PC-3 (cell line): Measurements from ENCODE around the gene ADSS1. TPM values are rescaled to one million over a fixed set of nuclear protein-coding genes. Genes with fewer than 3 reads are reported as not detected.

Experiments used
- ATAC-seq: fragments of 200-7000 bp; cut with Tn5 transposase; 2 replicates; pipeline ENCODE4 v1.9.1; 2020; ENCODE audit warnings: mild to moderate bottlenecking, moderate library complexity
- BruUV-seq: library from RNA; stranded (reverse); fragments of 400-500 nt; replicated peaks from 2 replicates; lab custom pipeline; 2021; lab: Mats Ljungman, UMichigan
- CTCF ChIA-PET: fragments of 300-600 bp; sonication (Branson Sonifier 250); formaldehyde crosslinking; loops from one replicate; lab custom pipeline; 2022; ENCODE audit warnings: antibody characterized with exemption; lab: Charles Lee
- POLR2A ChIA-PET: fragments of 300-600 bp; sonication (Branson Sonifier 250); formaldehyde crosslinking; loops from one replicate; lab custom pipeline; 2022; ENCODE audit warnings: antibody characterized with exemption; ENCODE audit not compliant: unreplicated experiment; lab: Charles Lee
- DNase-seq: peaks from one replicate; pipeline ENCODE4 v3.0.0-alpha.2; 2015
- H2AFZ ChIP-seq: fragments of 300-600 bp; sonication (generic); 2 replicates; pipeline ENCODE4 v1.6.0; 2016; ENCODE audit warnings: antibody characterized with exemption, low read length
- H3F3A ChIP-seq: fragments of 300-600 bp; sonication (generic); one replicate; pipeline ENCODE4 v1.6.0; 2017; ENCODE audit warnings: antibody characterized with exemption, low read length, control low read depth, mild to moderate bottlenecking; ENCODE audit not compliant: unreplicated experiment
- H3K27ac ChIP-seq: fragments of 300-600 bp; sonication (generic); 2 replicates; pipeline ENCODE4 v1.5.1; 2016; ENCODE audit warnings: mild to moderate bottlenecking, low read length
- H3K27me3 ChIP-seq: fragments of 300-600 bp; sonication (generic); 2 replicates; pipeline ENCODE4 v1.6.1; 2016; ENCODE audit warnings: low read length, mixed read lengths
- H3K36me3 ChIP-seq: fragments of 300-600 bp; sonication (generic); 2 replicates; pipeline ENCODE4 v1.6.1; 2016; ENCODE audit warnings: low read depth, mixed run types, low read length, mixed read lengths
- H3K4me1 ChIP-seq: fragments of 300-600 bp; sonication (generic); 2 replicates; pipeline ENCODE4 v1.5.1; 2016; ENCODE audit warnings: low read length; ENCODE audit not compliant: insufficient read depth
- H3K4me2 ChIP-seq: fragments of 300-600 bp; sonication (generic); 2 replicates; pipeline ENCODE4 v1.6.0; 2016; ENCODE audit warnings: low read length
- H3K4me3 ChIP-seq: fragments of 300-600 bp; sonication (generic); 2 replicates; pipeline ENCODE4 v1.5.1; 2016; ENCODE audit warnings: mild to moderate bottlenecking, low read length, mixed read lengths
- H3K79me2 ChIP-seq: fragments of 300-600 bp; sonication (generic); 2 replicates; pipeline ENCODE4 v1.6.1; 2017; ENCODE audit warnings: low read length, mixed read lengths
- H3K9ac ChIP-seq: fragments of 300-600 bp; sonication (generic); 2 replicates; pipeline ENCODE4 v1.6.0; 2016; ENCODE audit warnings: mild to moderate bottlenecking, low read length
- H3K9me2 ChIP-seq: fragments of 300-600 bp; sonication (generic); replicated peaks from 2 replicates; pipeline ENCODE4 v1.6.1; 2016; ENCODE audit warnings: mixed run types, low read length, mixed read lengths
- H3K9me3 ChIP-seq: fragments of 300-600 bp; sonication (generic); 2 replicates; pipeline ENCODE4 v1.6.1; 2016; ENCODE audit warnings: low read length, mixed read lengths
- H4K20me1 ChIP-seq: fragments of 300-600 bp; sonication (generic); 2 replicates; pipeline ENCODE4 v1.6.1; 2016; ENCODE audit warnings: low read length, mixed read lengths
- CTCF ChIP-seq: fragments of 300-600 bp; sonication (generic); conservative IDR thresholded peaks from 2 replicates; pipeline ENCODE4 v1.5.1; 2017; ENCODE audit warnings: antibody characterized with exemption, low read depth, mild to moderate bottlenecking, low read length
- EZH2 ChIP-seq: fragments of 300-600 bp; sonication (generic); IDR thresholded peaks from one replicate; pipeline ENCODE4 v1.6.1; 2017; ENCODE audit warnings: antibody characterized with exemption, mild to moderate bottlenecking, low read length; ENCODE audit not compliant: unreplicated experiment
- EZH2phosphoT487 ChIP-seq: fragments of 300-600 bp; sonication (generic); IDR thresholded peaks from 2 replicates; pipeline ENCODE4 v1.6.1; 2018; ENCODE audit warnings: mild to moderate bottlenecking, antibody characterized with exemption, low read length, borderline replicate concordance
- intact Hi-C: fragments of 100-400 bp; cut with micrococcal nuclease; formaldehyde crosslinking; loops from 2 replicates; pipeline ENCODE4 v1.9.0; 2023
- total RNA-seq: library from RNA; depleted of rRNA; stranded (reverse); fragments of >200 nt; gene quantifications from 2 replicates; pipeline ENCODE4 v1.2.3, GENCODE V29; 2014

ADSS1 gene
- total RNA-seq, 1 experiment from 2014 or later: 7.9 TPM

GRCh38 chr14:104699426-104699748 lies 24.6 kb upstream of the ADSS1 start:
- no peak for ATAC-seq
- H4K20me1 ChIP-seq: peaks cover 17% of the 10 kb centered on the region; the same call in 1 of the 2 replicates
- no peak overlapping the region for H3K9ac ChIP-seq
- H3K9me3 ChIP-seq: no peaks in the 10 kb centered on the region
- no peak overlapping the region for H3K27ac ChIP-seq
- ChIA-PET CTCF (no interaction called here), POLR2A (no interaction called here)
- H3K36me3 ChIP-seq: peaks cover 31% of the 10 kb centered on the region; the same call in 1 of the 2 replicates
- no peak for DNase-seq
- BruUV-seq: no TSS peak
- no peak overlapping the region for H3K4me3 ChIP-seq
- H3K4me2 ChIP-seq: no peak overlapping the region
- TF ChIP-seq EZH2 (no peak), CTCF (no peak), EZH2phosphoT487 (no peak)
- H3K4me1 ChIP-seq: peaks cover 6% of the 10 kb centered on the region
- no peak overlapping the region for H2AFZ ChIP-seq
- no peaks in the 10 kb centered on the region for H3K27me3 ChIP-seq
- intact Hi-C loops: no loop called here
- peaks cover 58% of the 10 kb centered on the region for H3K79me2 ChIP-seq
- H3F3A ChIP-seq: no peaks in the 10 kb centered on the region
- H3K9me2 ChIP-seq: no peaks in the 10 kb centered on the region

- Histone ChIP-seq H2AFZ (no peak overlapping the region), H3F3A (no peaks in the 10 kb centered on the region), H3K9me3 (no peaks in the 10 kb centered on the region), H3K4me3 (no peak overlapping the region), H3K27ac (no peak overlapping the region), H3K4me2 (no peak overlapping the region), H4K20me1 (peaks cover 9% of the 10 kb centered on the region; the same call in 1 of the 2 replicates), H3K79me2 (peaks cover 49% of the 10 kb centered on the region), H3K27me3 (no peaks in the 10 kb centered on the region), H3K9ac (no peak overlapping the region), H3K9me2 (no peaks in the 10 kb centered on the region), H3K4me1 (no peaks in the 10 kb centered on the region), H3K36me3 (peaks cover 27% of the 10 kb centered on the region; the same call in 1 of the 2 replicates)
- no peak for DNase-seq
- intact Hi-C loops: no loop called here
- POLR2A ChIA-PET: no interaction called here
- CTCF ChIA-PET: no interaction called here
- no peak for ATAC-seq
- no peak for TF ChIP-seq CTCF
- no peak for TF ChIP-seq EZH2
- no peak for TF ChIP-seq EZH2phosphoT487
- no TSS peak for BruUV-seq
These were observed 23.8 kb upstream of the ADSS1 start for GRCh38 chr14:104700225-104700651.

GRCh38 chr14:104700747-104701217 lies 23.2 kb upstream of the ADSS1 start:
- no peak overlapping the region for H3K27ac ChIP-seq
- BruUV-seq: no TSS peak
- no peaks in the 10 kb centered on the region for H3K9me2 ChIP-seq
- H3K79me2 ChIP-seq: peaks cover 44% of the 10 kb centered on the region
- ChIA-PET POLR2A (no interaction called here), CTCF (no interaction called here)
- no peak overlapping the region for H3K9ac ChIP-seq
- no peak overlapping the region for H2AFZ ChIP-seq
- H3K36me3 ChIP-seq: peaks cover 27% of the 10 kb centered on the region; the same call in 1 of the 2 replicates
- no peak overlapping the region for H3K4me2 ChIP-seq
- no peaks in the 10 kb centered on the region for H3K4me1 ChIP-seq
- TF ChIP-seq EZH2 (no peak), EZH2phosphoT487 (no peak), CTCF (no peak)
- DNase-seq (no peak), ATAC-seq (no peak)
- H3F3A ChIP-seq: no peaks in the 10 kb centered on the region
- intact Hi-C loops: no loop called here
- H4K20me1 ChIP-seq: peaks cover 9% of the 10 kb centered on the region; the same call in 1 of the 2 replicates
- no peaks in the 10 kb centered on the region for H3K9me3 ChIP-seq
- H3K4me3 ChIP-seq: no peak overlapping the region
- H3K27me3 ChIP-seq: no peaks in the 10 kb centered on the region
